ENCODE measurements around the gene MEF2C.

MEF2C gene

DNA sequence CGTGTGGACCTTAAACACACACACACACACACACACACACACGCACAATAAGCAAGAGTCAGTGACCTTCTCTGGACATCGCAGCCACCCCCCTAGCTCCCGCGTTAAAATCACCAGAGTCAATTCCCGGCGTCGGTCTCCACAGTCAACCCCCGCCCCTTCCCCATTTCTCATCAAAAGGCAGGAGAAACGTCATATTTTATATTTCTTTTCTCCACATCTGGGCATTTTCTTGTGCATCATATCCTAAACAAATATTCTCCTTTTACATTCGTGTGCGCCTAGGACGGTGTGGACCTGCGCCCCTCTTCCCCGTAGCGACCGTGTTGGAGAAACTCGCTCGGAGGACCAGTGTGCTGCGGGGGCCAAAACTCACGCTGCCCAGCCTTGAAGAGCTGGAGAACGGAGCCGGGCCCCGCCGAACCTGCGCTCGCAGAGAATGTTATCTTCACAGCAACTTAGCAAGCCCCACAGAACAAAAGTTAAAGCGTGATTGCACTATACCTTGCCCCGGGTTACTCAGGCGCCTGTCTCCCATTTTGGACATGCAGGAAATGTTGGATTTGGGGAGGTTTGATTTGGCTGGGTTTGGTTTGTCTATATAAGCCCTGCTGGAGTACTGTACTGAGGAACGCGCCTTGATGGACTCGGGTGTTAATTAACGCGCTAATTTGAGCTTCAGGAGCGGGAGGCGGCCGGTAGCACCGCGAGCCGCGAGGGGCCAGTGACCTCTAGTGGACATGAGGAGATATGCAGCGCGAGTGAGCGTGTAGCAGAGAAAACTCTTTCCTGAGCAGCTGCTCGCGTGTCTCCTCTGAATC lies 192.4 kb downstream of the MEF2C start:
- H3K4me3 ChIP-seq (ENCODE audit: low read depth, low read length) = no peak overlapping the region

DNA sequence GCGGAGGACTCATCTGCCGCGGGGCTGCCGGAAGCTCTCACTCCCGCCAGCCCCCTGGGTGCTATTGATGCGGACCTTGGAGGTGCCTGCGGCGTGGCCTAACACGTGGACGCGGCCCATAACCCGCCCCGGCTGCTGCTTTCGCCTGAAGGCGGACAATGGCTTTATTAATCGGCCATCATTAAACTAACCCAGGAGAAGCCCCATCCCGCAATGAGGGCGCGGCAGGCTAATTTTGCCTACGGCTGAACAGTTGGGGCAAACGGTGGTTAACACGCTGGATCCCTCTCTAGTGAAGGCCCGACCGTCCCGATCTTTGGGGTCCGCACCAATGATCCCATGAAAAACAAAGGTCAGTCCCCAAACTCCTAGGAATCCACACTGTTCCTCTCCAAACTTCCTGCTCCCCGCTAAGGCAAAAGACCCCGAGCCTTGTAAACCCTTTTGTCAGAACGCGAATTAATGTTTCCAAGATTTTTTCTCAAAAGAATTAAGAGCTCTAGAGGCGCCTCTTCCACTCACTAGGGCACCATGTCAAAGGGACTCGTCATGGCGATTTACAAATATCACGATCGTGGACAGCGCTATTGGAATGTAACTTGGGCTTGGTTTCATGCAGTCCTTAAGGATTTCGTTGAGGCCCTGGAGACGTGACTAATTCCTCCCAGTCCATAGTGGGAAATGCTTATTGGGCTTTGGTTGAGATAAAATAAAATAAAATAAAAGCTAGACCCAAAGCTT lies 193.1 kb downstream of the MEF2C start:
- no peak overlapping the region for H3K4me3 ChIP-seq (ENCODE audit: low read depth, low read length)

DNA sequence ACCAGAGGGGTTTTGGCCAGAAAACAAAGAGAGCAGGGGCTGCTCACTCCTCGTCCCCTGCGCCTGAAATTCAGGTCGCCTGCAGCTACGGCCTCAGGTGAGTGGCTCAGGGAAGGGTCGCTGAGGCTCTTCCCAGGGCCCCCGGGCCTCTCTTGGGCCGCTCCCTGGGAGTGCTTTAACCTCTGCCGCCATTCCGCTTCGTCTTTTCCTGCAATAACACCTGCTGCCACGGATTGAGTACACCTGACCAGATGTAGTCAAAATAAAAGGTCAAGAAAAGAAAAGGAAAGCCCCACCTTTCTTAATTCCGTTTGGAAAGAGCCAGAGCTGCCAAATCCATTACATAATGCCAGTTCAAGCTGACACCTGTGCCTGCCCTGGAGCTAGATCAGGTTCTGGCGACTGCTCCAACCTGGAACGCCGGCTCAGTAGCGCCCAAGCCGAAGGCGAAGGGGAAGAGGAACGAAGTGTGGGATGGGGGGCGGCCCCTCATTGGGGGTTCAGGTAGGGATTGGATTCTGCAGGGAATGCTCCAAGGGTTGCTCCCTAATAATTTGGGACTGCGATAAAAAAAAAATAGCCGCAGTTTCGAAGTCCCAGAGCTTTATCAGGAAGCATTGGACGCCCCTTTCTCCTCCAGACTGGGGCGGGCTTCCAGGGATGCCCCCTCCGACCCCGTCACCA lies 193.9 kb downstream of the MEF2C start:
- no peak overlapping the region for H3K4me3 ChIP-seq (ENCODE audit: low read depth, low read length)

DNA sequence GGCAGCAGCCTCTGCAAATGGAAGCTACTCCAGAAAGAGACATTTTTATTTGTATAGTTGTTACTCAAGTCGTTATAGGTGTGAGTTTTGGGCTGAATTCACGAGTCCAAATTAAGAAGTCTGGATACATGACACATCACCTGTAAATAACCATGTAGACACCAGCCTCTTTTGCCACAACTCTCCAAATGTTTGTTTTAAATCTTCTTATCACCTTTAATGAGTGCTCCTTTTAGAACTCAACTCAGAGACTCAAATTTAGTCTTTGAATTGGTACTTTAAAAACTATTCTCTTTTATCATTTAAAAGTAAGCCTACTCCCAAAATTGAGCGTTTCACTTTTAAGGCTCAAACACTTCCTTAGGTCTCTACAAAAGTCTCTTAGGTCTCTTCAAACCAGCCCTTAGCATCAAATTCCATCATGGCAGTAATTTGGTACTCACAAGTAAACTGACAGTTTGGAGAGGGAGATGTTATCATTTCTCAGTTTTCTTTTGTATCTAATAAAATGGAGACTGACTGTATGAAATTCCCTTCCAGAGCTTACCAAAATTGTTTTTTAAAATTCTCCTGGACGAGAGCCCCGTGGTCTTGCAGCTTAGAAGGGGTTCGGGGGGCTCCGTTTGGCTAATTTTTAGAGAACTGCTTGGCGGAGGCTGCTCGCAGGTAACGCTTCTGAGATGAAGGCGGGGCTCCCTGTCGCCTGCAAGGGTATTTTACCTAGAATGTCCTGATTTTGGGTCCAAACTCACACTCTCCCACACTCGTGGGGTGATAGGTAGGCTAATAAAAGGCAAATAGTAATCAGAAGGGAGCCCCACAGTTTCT lies 194.6 kb downstream of the MEF2C start:
- H3K4me3 ChIP-seq (ENCODE audit: low read depth, low read length) = no peak overlapping the region

DNA sequence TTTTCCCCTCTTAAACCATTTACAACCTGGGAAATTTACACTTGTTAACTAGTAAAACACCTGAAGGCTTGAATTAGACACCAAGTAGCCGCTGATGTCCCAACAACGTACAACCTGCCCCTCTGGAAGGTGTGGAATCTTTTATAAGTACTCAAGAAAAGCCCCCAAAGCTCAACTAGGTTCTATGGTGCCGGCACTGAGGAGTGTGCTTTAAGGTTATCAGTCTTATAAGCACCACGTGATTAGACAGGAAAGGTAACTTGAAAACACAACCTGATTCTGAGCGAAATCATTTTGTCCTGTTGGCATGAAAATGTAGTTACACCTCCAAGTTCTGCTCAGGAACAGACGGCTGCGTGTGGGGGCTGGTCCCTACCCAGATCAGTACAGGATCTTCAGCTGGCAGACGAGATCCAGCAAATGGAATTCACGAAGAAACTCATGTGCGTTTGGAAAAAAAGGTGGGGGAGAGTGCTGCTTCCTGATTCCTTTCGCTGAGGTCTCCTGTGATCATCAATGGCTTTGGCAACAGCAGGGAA lies 195.5 kb downstream of the MEF2C start:
- H3K4me3 ChIP-seq (ENCODE audit: low read depth, low read length) = no peak overlapping the region

DNA sequence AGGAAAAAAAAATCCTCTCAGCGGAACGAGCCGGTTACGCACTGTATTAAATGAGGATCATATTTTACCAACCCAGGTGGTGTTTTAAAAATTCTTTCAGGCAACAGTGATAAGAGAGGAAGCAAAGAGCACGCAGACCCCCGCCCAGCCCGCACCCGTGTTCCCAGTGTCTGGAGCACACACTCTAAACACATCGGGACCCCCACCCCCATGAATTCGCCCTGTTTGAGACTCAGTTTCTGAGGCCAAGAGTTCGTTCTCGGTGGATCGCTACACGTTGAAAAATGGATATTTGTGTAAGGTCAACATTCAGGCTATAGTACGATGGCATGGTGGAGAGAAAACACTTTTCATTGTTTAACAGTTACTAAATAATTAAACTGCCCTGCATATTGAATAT lies 196.3 kb downstream of the MEF2C start:
- no peak overlapping the region for H3K4me3 ChIP-seq (ENCODE audit: low read depth, low read length)

DNA sequence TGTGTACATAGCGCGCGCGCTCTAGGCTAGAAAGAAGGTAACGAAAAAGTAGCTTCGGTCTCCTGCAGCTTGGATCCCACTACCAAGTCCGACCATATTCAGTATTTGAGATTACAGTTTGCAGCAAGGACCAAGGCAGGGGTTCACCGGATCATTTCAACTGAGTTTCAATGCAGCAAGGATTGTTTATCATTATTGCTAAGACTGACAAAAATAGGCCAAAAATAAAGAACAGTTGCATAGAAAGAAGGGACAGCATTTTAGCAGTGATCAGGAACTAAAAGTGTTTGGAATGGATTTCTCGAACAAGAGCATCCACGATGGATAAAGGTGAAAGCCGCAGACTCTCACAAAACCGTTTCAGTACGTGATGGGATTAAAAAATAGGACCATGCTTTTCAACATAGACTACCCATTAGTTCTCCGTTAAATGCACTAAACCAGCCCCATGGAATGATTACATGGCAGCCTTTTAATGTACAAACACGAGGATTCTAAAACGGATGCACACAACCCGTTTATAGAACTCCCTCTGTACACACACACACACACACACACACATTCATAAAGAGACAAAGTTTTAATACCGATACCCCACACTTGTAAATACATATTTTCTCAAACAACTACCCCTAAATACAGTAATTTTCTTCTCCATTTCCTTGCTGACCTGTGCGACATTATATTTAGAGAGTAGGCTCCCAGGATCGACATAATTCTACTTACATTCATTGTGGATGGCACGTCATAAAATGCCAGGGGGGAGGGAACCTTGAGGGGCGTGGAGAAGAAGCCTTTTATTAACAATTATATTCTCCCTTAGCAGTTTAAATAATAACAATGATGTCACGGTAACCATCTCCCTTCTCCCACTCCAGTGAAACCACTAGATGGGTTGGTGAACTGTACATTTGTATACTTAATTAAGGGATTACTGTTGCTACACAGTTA lies 197.1 kb downstream of the MEF2C start:
- H3K4me3 ChIP-seq (ENCODE audit: low read depth, low read length) = no peak overlapping the region

DNA sequence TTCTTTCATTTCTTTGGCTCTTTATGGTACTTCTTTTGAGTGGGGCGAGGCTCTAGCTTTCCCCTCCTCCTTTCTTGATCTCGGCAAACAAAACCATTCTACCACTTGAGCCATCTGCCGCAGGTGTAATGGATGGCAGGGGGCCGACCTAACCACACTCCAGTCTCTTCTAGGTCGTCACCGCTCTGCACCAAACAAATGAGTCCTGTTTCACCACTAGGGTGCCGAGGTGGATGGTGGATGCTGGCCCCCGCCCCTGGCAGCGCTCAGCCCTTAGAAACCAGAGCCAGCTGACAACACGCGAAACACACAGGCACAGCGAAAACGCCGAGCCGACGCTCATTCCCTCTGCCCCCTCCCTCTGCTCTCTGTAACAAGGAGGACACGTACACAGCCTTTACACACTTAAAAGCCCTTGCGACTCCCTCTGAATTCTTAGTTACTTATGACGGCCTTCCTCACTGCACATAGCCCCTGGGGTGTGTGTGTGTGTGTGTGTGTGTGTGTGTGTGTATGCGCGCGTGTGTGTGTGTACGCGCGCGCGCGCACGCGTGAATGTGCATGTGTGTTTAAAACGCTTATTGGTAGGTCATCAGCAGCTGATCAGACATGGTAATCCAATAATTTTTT lies 199.4 kb downstream of the MEF2C start:
- peak overlapping the region; percentile 4 for H3K4me3 ChIP-seq (ENCODE audit: low read depth, low read length)

DNA sequence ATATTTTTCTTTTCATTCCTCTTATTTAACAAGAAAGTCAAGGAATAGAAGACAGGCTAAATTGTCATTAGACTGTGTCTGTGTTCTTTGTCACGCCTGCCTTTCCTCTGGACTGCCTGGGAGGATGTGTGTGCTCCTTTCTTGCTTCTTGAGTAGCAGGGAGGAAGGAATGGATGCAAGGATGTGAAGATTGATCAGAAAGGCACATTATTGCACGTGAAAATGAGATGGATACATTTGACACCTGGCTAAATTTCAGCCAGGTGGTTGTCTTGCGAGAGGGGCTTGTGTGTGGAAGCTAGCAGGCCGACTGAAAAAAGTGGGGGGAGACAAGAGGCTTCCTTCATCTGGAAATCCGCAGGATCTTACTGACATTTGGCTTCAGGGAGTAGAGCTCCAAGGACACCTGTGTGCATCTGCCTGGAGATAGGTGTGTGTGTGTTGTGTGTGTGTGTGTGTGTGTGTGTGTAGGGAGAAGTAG lies 200.1 kb downstream of the MEF2C start:
- no peak overlapping the region for H3K4me3 ChIP-seq (ENCODE audit: low read depth, low read length)

DNA sequence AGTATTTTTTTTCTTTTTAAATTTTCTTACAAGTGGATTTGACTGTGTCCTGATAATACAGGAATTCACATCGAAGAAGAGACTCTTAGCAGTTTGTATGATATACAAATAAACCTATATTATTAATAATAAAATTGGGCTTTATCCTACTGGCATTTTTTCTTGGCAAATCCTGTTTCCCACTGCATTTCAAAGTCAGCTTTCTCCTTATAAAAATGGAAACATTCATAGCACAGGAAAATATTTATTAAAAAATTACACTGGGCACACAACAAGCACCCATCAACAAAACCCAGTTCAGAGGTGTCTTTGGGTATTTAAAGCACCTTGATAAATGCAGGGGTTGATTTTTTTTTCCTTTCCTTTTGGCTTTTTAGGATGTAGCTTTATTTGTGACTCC lies 200.9 kb downstream of the MEF2C start:
- no peak overlapping the region for H3K4me3 ChIP-seq (ENCODE audit: low read depth, low read length)

DNA sequence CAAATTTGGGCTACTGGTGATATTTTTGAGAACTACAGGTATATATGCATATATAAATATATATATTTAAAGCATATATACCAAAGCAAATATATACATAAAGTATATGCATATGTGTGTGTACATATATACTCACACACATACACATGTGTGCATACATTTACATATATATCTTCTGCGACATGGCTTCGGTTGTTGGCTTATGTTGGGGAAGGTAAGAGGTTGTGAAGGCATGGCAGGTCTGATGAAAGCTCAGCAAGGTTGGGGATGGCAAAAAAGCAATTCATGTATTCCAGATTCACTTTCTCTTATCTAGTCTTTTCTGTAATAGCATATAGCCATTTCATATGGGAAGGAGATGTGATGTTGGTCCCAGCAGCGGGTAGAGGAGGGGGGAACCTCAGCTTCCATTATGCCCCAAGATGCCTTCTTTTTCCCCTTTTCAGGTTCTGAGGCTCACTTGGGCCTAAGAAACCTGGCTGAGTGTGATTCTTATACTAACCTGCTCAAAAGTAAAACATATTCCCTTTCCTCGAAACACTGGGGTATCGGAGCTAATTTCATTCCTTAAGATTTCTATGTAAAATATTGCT lies 201.7 kb downstream of the MEF2C start:
- H3K4me3 ChIP-seq (ENCODE audit: low read depth, low read length) = no peak overlapping the region

DNA sequence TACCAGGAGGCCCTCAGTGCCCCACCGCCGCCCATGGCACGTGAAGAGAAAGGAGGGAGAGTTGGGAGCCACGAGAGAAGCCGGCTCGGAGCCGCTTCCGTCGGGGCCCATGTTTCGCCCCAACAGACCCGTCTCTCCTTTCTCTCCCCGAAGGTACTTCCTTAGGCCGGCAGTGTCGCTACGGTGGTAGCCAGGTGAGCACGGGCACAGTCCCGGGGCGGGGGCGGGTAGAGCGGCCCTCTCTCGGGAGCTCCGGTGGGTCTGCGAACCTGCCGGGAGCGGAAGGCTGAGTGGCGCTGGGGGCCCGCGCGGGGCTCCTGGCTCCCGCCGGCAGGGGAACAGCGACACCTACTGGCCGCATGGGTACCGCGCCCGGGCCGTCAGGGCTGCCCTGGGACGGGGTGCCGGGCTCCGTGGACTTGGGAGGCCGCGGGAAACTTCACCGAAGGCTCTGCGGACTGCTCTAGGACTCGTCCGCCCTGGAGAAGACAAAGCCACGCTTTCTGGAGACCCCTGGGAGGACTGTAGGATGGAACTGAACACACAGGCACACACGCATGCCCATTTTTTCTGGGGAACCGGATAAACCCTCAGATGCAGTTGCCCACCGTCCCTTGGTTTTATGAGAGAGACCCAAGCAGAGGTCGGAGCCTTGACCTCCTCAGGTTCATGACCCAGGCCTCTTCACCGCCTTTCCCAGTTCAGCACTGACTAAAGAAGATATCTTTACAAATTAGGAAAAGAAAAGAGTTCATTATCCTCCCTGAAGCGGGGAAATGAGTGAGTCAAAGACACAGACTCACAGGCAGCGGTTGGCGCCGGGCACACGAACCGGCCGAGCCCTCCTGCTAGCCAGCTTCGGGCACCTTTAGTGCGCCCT lies 202.5 kb downstream of the MEF2C start:
- H3K4me3 ChIP-seq (ENCODE audit: low read depth, low read length) = no peak overlapping the region

DNA sequence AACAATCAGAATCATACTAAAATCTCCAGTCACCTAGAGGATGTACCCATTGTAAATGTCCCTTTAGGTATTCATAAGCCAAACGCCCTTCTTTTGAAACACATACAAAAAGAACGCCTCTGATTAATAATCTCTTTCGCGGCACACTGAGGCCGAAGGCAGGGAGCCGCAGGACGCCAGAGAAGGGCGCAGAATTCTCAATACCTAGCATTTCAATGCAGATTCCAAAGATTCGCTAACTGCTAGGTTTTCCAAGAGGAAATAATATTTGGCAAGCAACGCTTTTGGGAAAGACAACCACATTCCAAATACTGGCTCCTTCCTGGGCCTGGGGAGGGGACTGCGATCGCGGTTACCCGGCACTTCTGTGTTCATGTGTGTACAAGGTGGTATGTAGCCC lies 203.3 kb downstream of the MEF2C start:
- no peak overlapping the region for H3K4me3 ChIP-seq (ENCODE audit: low read depth, low read length)

DNA sequence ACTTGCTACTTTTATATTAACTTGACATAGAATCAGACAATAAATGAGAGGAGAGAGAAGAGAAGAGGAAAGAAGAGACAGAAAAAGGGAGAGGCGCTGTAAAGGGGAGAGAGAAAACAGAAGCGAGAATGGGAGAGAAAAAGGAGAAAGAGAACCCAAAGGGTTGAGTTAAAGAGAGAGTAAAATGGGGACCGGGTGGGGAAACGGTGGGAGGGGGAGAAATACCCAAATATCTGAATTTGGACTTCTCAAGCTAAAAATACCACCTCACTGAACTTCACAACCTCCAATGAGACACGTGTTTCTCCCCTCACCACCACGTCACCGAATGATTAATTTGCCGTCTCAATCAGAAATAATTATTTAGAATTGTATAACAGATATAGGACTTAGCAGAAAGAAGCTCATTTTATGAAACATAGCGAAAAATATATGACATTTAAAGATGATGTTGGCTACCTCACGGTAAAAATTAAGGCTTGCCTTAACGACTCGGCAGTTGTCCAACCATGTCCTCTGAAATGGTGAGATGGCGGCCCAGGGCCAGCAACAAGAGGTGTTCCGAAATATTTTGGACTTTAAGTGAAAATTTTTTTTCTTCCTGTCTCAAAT lies 204.1 kb downstream of the MEF2C start:
- no peak overlapping the region for H3K4me3 ChIP-seq (ENCODE audit: low read depth, low read length)

DNA sequence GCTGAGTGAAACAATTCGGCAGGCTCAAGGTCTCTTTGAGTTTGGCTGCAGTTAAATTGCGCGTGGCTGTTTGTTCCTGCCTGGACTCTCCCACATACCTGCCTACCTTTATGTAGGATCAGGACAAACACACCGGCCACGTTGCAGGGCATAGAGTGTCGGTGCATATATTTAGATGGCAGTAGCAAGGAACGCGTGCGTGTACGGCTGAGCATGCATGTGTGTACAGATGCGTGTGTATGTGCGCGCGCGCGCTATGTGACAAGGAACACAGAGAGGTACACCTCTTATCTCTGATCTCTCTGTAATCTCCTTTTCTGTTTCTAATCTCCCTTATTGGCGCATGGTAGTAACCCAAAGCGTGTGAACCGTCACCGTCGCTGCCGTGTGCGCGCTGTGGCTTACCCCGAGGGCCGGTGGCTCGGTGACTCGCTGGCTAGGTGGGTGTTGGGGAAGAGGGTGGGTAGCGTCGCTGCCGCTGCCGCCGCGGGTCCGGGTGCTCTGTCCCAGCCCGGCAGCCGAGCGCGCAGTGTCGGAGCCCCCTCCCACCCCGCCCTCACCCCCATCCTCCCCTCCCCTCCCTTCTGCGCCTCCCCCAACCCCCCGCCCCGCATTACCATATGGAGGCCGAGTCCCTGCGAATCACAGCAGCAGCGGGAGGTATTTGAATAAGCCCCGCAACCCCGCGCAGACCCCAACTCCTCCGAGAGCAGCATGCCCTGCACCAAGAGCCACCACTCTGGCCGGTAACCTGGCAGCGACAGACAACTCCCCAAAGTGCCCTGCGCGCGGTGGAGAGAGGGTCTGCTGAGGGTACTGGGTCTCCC lies 204.8 kb downstream of the MEF2C start:
- H3K4me3 ChIP-seq (ENCODE audit: low read depth, low read length) = no peak overlapping the region

DNA sequence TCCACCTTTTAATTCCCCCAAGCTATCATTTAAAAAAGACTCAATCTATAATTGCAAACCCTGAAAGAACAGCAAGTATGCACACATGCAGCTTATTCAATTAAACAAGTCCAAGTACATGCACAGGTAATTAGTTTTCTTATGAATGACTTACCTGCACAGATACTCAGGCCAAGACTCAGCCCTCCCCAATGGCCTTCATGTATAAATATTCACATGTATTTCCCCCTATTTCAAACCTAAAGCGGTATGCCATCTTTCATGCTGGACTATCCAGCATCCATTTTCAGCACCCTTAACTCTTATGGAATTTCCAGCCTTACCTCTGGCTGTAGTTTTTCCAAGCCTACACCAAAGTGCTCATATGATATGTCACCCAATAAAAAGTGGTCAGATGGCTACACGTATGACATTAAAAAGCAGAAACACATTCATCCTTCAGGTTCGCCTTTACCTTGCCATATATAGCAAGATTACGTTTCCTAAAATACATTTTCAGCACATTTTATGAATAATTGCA lies 205.5 kb downstream of the MEF2C start:
- no peak overlapping the region for H3K4me3 ChIP-seq (ENCODE audit: low read depth, low read length)
